HCT116 (cell line): ENCODE results near the gene ADGRF5. TPM values are rescaled to one million over a fixed set of nuclear protein-coding genes. Genes with fewer than 3 reads are reported as not detected.

ENCODE experiments used
- ATAC-seq: fragments of 200-7000 bp; cut with Tn5 transposase; 2 replicates; pipeline ENCODE4 v1.9.1; 2020; ENCODE audit warnings: mild to moderate bottlenecking, moderate library complexity
- BruUV-seq: library from RNA; stranded (reverse); fragments of 400-500 nt; replicated peaks from 2 replicates; lab custom pipeline; 2021; lab: Mats Ljungman, UMichigan
- CTCF ChIA-PET: fragments of 300-600 bp; sonication (Branson Sonifier 250); formaldehyde crosslinking; loops from one replicate; lab custom pipeline; 2021; ENCODE audit warnings: antibody characterized with exemption; lab: Charles Lee
- POLR2A ChIA-PET: fragments of 300-600, 350-600 bp; sonication (Branson Sonifier 250); formaldehyde crosslinking; loops from one replicate; lab custom pipeline; 2021; ENCODE audit warnings: antibody characterized with exemption; lab: Charles Lee
- RAD21 ChIA-PET, 2 experiments: fragments of 300-600 bp; sonication (Branson Sonifier 250); formaldehyde crosslinking; loops; one replicate each; lab custom pipeline; 2023; ENCODE audit warnings: low total read pairs in 2 of 2; ENCODE audit not compliant: uncharacterized antibody in 2 of 2, unreplicated experiment in 2 of 2, low non-redundant PET in 1 of 2; lab: Charles Lee
- DNase-seq: peaks from one replicate; pipeline ENCODE4 v3.0.0-alpha.2; 2010; ENCODE audit warnings: low read depth, low spot score
- H2AFZ ChIP-seq: fragments of 200-600 bp; shearing (Covaris generic), sonication (generic); 2 replicates; pipeline ENCODE4 v1.6.1; 2017; ENCODE audit warnings: low read depth, mixed run types, mixed read lengths, antibody characterized with exemption, low read length; ENCODE audit not compliant: poor library complexity, severe bottlenecking
- H3K27ac ChIP-seq: 2 replicates; pipeline ENCODE4 v1.5.1; 2012; ENCODE audit warnings: low read depth, low read length
- H3K27me3 ChIP-seq: fragments of 200-600 bp; sonication (generic); 2 replicates; pipeline ENCODE4 v1.6.1; 2016; ENCODE audit warnings: mixed run types, low read length, mixed read lengths; ENCODE audit not compliant: insufficient read depth
- H3K36me3 ChIP-seq, 2 experiments: fragments of 200-500 bp in 1 of 2; fragments of 200-600 bp in 1 of 2; sonication (Bioruptor generic) in 1 of 2; sonication (generic) in 1 of 2; 2 replicates each; pipeline versions ENCODE4 v1.5.1 to v1.6.1; 2014 to 2016; ENCODE audit warnings: low read length in 2 of 2, inconsistent platforms in 1 of 2, mixed read lengths in 1 of 2, mixed run types in 1 of 2; ENCODE audit not compliant: insufficient read depth in 2 of 2, control insufficient read depth in 1 of 2
- H3K4me1 ChIP-seq, 2 experiments: fragments of 200-600 bp in 1 of 2; sonication (generic) in 1 of 2; 2 replicates each; pipeline versions ENCODE4 v1.5.1 to v1.6.1; 2012 to 2017; ENCODE audit warnings: low read length in 2 of 2, inconsistent platforms in 1 of 2, mild to moderate bottlenecking in 1 of 2, mixed read lengths in 1 of 2, mixed run types in 1 of 2, moderate library complexity in 1 of 2; ENCODE audit not compliant: insufficient read depth in 2 of 2, control insufficient read depth in 1 of 2
- H3K4me2 ChIP-seq: fragments of 200-600 bp; sonication (generic); 2 replicates; pipeline ENCODE4 v1.6.1; 2017; ENCODE audit warnings: mixed run types, low read length, mixed read lengths
- H3K4me3 ChIP-seq, 2 experiments: fragments of 200-600 bp in 1 of 2; sonication (generic) in 1 of 2; replicated peaks in 1 of 2; 2 replicates each; pipeline ENCODE4 v1.5.1; 2011 to 2016; ENCODE audit warnings: low read length in 2 of 2, control low read depth in 1 of 2, low read depth in 1 of 2, mild to moderate bottlenecking in 1 of 2, mixed read lengths in 1 of 2, mixed run types in 1 of 2
- H3K79me2 ChIP-seq: fragments of 200-600 bp; sonication (generic); 2 replicates; pipeline ENCODE4 v1.6.1; 2017; ENCODE audit warnings: mild to moderate bottlenecking, mixed run types, low read length, moderate library complexity, mixed read lengths; ENCODE audit not compliant: insufficient read depth
- H3K9ac ChIP-seq: fragments of 200-600 bp; sonication (generic); 2 replicates; pipeline ENCODE4 v1.6.1; 2016; ENCODE audit warnings: low read length, mixed read lengths
- H3K9me2 ChIP-seq: fragments of 200-600 bp; sonication (generic), shearing (Covaris generic); 2 replicates; pipeline ENCODE4 v1.6.1; 2017; ENCODE audit warnings: mixed run types, mild to moderate bottlenecking, moderate library complexity; ENCODE audit not compliant: insufficient read depth
- H3K9me3 ChIP-seq, 2 experiments: fragments of 200-500 bp in 1 of 2; fragments of 200-600 bp in 1 of 2; sonication (Bioruptor generic) in 1 of 2; sonication (generic) in 1 of 2; 2 replicates each; pipeline ENCODE4 v1.6.1; 2014 to 2017; ENCODE audit warnings: low read length in 2 of 2, mixed read lengths in 2 of 2, inconsistent platforms in 1 of 2, low read depth in 1 of 2, mild to moderate bottlenecking in 1 of 2, mixed run types in 1 of 2, moderate library complexity in 1 of 2; ENCODE audit not compliant: control insufficient read depth in 1 of 2, insufficient read depth in 1 of 2
- H4K20me1 ChIP-seq: fragments of 200-600 bp; sonication (generic), shearing (Covaris generic); 2 replicates; pipeline ENCODE4 v1.6.1; 2017; ENCODE audit warnings: mixed run types, mild to moderate bottlenecking, moderate library complexity; ENCODE audit not compliant: insufficient read depth
- CBX3 ChIP-seq: IDR thresholded peaks from 2 replicates; pipeline ENCODE4 v1.6.1; 2012; ENCODE audit warnings: low read depth
- FOSL1 ChIP-seq: IDR thresholded peaks from 2 replicates; pipeline ENCODE4 v1.6.1; 2012; ENCODE audit warnings: low read depth
- POLR2A ChIP-seq: IDR thresholded peaks from 2 replicates; pipeline ENCODE4 v1.7.0; 2011; ENCODE audit warnings: borderline replicate concordance; ENCODE audit not compliant: insufficient read depth, insufficient read length; ENCODE audit errors: extremely low read depth
- POLR2AphosphoS5 ChIP-seq: IDR thresholded peaks from 2 replicates; pipeline ENCODE4 v1.6.1; 2011; ENCODE audit warnings: mild to moderate bottlenecking, low read depth, low read length, moderate library complexity
- SP1 ChIP-seq: IDR thresholded peaks from 2 replicates; pipeline ENCODE4 v1.6.1; 2012; ENCODE audit warnings: low read depth
- TCF7L2 ChIP-seq: IDR thresholded peaks from 2 replicates; pipeline ENCODE4 v1.7.0; 2011; ENCODE audit warnings: borderline replicate concordance, inconsistent platforms; ENCODE audit not compliant: insufficient read depth, insufficient read length; ENCODE audit errors: extremely low read depth
- YY1 ChIP-seq: IDR thresholded peaks from 2 replicates; pipeline ENCODE4 v1.6.1; 2011; ENCODE audit warnings: low read length, low read depth, moderate library complexity, mild to moderate bottlenecking; ENCODE audit not compliant: insufficient replicate concordance; ENCODE audit errors: extremely low read depth
- intact Hi-C: fragments of 100-400 bp; cut with micrococcal nuclease; formaldehyde crosslinking; loops from 2 replicates; pipeline ENCODE4 v1.10.0; 2022
- total RNA-seq: library from RNA; stranded (reverse); gene quantifications from one replicate; pipeline ENCODE4 v1.2.1, GENCODE V29; 2021; ENCODE audit not compliant: unreplicated experiment
- TF ChIP-seq, protein P1 (sequence below), 3 experiments: fragments of 200-600 bp in 1 of 3; sonication (generic) in 1 of 3; IDR thresholded peaks in 2 of 3; conservative IDR thresholded peaks in 1 of 3; 2 replicates each; pipeline ENCODE4 v1.5.1; 2012 to 2017; ENCODE audit warnings: low read depth in 2 of 3, low read length in 2 of 3, antibody characterized with exemption in 1 of 3, borderline replicate concordance in 1 of 3, control low read depth in 1 of 3, mild to moderate bottlenecking in 1 of 3, mixed read lengths in 1 of 3, mixed run types in 1 of 3, moderate library complexity in 1 of 3; ENCODE audit not compliant: insufficient read depth in 1 of 3

The ADGRF5 gene
- total RNA-seq, 1 experiment from 2014 or later: 0.17 TPM

DNA sequence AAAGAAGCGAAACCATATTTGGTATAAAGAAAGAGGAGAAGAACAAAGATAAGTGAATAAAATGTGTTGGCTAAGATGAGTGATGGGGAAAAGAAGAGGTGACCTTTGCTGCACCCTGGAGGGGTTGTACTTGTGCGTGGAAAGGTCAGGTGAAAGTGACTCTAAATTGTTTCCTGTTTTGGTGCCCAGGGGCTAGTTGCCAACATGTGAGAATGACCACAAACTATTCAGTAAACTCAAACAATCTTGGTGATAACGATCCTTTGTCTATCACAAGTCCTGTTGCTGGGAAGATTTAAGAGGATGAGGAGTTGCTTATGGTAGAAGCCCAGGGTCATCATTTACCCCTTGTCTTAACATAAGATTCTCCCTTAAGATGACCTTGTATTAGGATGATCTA lies 57.9 kb downstream of the ADGRF5 start:
- RAD21 ChIA-PET: no interaction called here
- POLR2A ChIA-PET: no interaction called here
- no peaks in the 10 kb centered on the region for H3K9me3 ChIP-seq
- no peak overlapping the region for H3K4me3 ChIP-seq
- no peaks in the 10 kb centered on the region for H3K9me2 ChIP-seq
- no peak for TF ChIP-seq POLR2AphosphoS5
- no peak for TF ChIP-seq CBX3
- TF ChIP-seq POLR2A: no peak
- no peak for TF ChIP-seq YY1
- TF ChIP-seq SP1: no peak
- no peak for TF ChIP-seq TCF7L2
- TF ChIP-seq, all 23 proteins: peak for 0
- Histone ChIP-seq H3K4me2 (no peak overlapping the region), H4K20me1 (no peaks in the 10 kb centered on the region), H3K27ac (no peak overlapping the region), H2AFZ (no peak overlapping the region), H3K27me3 (no peaks in the 10 kb centered on the region), H3K36me3 (no peaks in the 10 kb centered on the region), H3K79me2 (no peaks in the 10 kb centered on the region), H3K9ac (no peak overlapping the region), H3K4me1 (no peaks in the 10 kb centered on the region)
- CTCF ChIA-PET: no interaction called here
- BruUV-seq: no TSS peak
- no peak for ATAC-seq
- intact Hi-C loops: no loop called here
- no peak for DNase-seq

DNA sequence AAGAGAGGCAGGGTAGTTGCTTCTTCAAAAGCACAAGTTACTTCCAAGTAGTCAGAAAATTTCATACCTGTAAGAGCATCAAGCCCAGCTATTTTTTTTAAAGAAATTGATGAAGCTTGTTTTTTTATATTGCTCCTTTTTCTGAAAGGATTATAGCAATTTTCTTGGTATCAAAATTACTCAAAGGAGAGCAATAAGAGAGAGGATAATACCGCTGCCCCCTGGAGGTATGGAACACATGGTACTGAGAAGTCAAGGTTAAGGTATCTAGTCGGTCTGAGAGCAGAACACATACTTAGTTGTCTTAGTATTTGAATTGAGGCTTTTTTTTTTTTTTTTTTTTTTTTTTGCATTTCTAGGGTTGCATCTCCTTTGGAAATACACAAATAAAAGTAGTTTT lies 59.4 kb downstream of the ADGRF5 start:
- peak; percentile 62 for ATAC-seq
- H3K4me1 ChIP-seq: no peaks in the 10 kb centered on the region
- POLR2A ChIA-PET: interaction anchor here (1.2 kb wide), 1 partner anchor 182 kb away, joined by 3 read pairs; no protein-coding TSS in a partner anchor

More for the DNA sequence above, 59.4 kb downstream of the ADGRF5 start:
- no peaks in the 10 kb centered on the region for H4K20me1 ChIP-seq
- TF ChIP-seq, protein P1, sequence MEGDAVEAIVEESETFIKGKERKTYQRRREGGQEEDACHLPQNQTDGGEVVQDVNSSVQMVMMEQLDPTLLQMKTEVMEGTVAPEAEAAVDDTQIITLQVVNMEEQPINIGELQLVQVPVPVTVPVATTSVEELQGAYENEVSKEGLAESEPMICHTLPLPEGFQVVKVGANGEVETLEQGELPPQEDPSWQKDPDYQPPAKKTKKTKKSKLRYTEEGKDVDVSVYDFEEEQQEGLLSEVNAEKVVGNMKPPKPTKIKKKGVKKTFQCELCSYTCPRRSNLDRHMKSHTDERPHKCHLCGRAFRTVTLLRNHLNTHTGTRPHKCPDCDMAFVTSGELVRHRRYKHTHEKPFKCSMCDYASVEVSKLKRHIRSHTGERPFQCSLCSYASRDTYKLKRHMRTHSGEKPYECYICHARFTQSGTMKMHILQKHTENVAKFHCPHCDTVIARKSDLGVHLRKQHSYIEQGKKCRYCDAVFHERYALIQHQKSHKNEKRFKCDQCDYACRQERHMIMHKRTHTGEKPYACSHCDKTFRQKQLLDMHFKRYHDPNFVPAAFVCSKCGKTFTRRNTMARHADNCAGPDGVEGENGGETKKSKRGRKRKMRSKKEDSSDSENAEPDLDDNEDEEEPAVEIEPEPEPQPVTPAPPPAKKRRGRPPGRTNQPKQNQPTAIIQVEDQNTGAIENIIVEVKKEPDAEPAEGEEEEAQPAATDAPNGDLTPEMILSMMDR (IDR thresholded peaks at IDR 0.05 in 2 of 3, conservative IDR thresholded peaks at IDR 0.05 in 1 of 3; ENCODE audit: borderline replicate concordance in 1 of 3, insufficient read depth in 1 of 3, low read depth in 2 of 3, low read length in 2 of 3): peak; percentile 5 to 53 (median 43); a peak in 4 of 6 replicates
- TF ChIP-seq FOSL1: no peak
- TF ChIP-seq, all 23 proteins: peak for 1
- Histone ChIP-seq H3K4me3 (no peak overlapping the region), H3K4me2 (no peak overlapping the region), H3K9me3 (no peaks in the 10 kb centered on the region), H3K36me3 (no peaks in the 10 kb centered on the region), H3K27me3 (no peaks in the 10 kb centered on the region), H2AFZ (no peak overlapping the region), H3K79me2 (no peaks in the 10 kb centered on the region), H3K9me2 (no peaks in the 10 kb centered on the region), H3K27ac (no peak overlapping the region), H3K9ac (no peak overlapping the region)
- BruUV-seq: no TSS peak
- DNase-seq: no peak
- ChIA-PET RAD21 (interaction anchor here in 1 of 2 experiments (0.7 kb wide), 1 partner anchor 469 kb away, joined by 6 read pairs; no protein-coding TSS in a partner anchor), CTCF (interaction anchor here (0.7 to 1.5 kb wide), 4 partner anchors 144 to 821 kb away, joined by 3 to 4 read pairs (median 3); no protein-coding TSS in a partner anchor)
- intact Hi-C loops: no loop called here
